HCT116 (cell line): ENCODE results near the gene ANKRD33. TPM values are rescaled to one million over a fixed set of nuclear protein-coding genes. Genes with fewer than 3 reads are reported as not detected.

Experiments
- ATAC-seq: fragments of 200-7000 bp; cut with Tn5 transposase; 2 replicates; pipeline ENCODE4 v1.9.1; 2020; ENCODE audit warnings: mild to moderate bottlenecking, moderate library complexity
- BruUV-seq: library from RNA; stranded (reverse); fragments of 400-500 nt; replicated peaks from 2 replicates; lab custom pipeline; 2021; lab: Mats Ljungman, UMichigan
- CTCF ChIA-PET: fragments of 300-600 bp; sonication (Branson Sonifier 250); formaldehyde crosslinking; loops from one replicate; lab custom pipeline; 2021; ENCODE audit warnings: antibody characterized with exemption; lab: Charles Lee
- POLR2A ChIA-PET: fragments of 300-600, 350-600 bp; sonication (Branson Sonifier 250); formaldehyde crosslinking; loops from one replicate; lab custom pipeline; 2021; ENCODE audit warnings: antibody characterized with exemption; lab: Charles Lee
- RAD21 ChIA-PET, 2 experiments: fragments of 300-600 bp; sonication (Branson Sonifier 250); formaldehyde crosslinking; loops; one replicate each; lab custom pipeline; 2023; ENCODE audit warnings: low total read pairs in 2 of 2; ENCODE audit not compliant: uncharacterized antibody in 2 of 2, unreplicated experiment in 2 of 2, low non-redundant PET in 1 of 2; lab: Charles Lee
- DNase-seq: peaks from one replicate; pipeline ENCODE4 v3.0.0-alpha.2; 2010; ENCODE audit warnings: low read depth, low spot score
- H2AFZ ChIP-seq: fragments of 200-600 bp; shearing (Covaris generic), sonication (generic); 2 replicates; pipeline ENCODE4 v1.6.1; 2017; ENCODE audit warnings: low read depth, mixed run types, mixed read lengths, antibody characterized with exemption, low read length; ENCODE audit not compliant: poor library complexity, severe bottlenecking
- H3K27ac ChIP-seq: 2 replicates; pipeline ENCODE4 v1.5.1; 2012; ENCODE audit warnings: low read depth, low read length
- H3K27me3 ChIP-seq: fragments of 200-600 bp; sonication (generic); 2 replicates; pipeline ENCODE4 v1.6.1; 2016; ENCODE audit warnings: mixed run types, low read length, mixed read lengths; ENCODE audit not compliant: insufficient read depth
- H3K36me3 ChIP-seq, 2 experiments: fragments of 200-500 bp in 1 of 2; fragments of 200-600 bp in 1 of 2; sonication (Bioruptor generic) in 1 of 2; sonication (generic) in 1 of 2; 2 replicates each; pipeline versions ENCODE4 v1.5.1 to v1.6.1; 2014 to 2016; ENCODE audit warnings: low read length in 2 of 2, inconsistent platforms in 1 of 2, mixed read lengths in 1 of 2, mixed run types in 1 of 2; ENCODE audit not compliant: insufficient read depth in 2 of 2, control insufficient read depth in 1 of 2
- H3K4me1 ChIP-seq, 2 experiments: fragments of 200-600 bp in 1 of 2; sonication (generic) in 1 of 2; 2 replicates each; pipeline versions ENCODE4 v1.5.1 to v1.6.1; 2012 to 2017; ENCODE audit warnings: low read length in 2 of 2, inconsistent platforms in 1 of 2, mild to moderate bottlenecking in 1 of 2, mixed read lengths in 1 of 2, mixed run types in 1 of 2, moderate library complexity in 1 of 2; ENCODE audit not compliant: insufficient read depth in 2 of 2, control insufficient read depth in 1 of 2
- H3K4me2 ChIP-seq: fragments of 200-600 bp; sonication (generic); 2 replicates; pipeline ENCODE4 v1.6.1; 2017; ENCODE audit warnings: mixed run types, low read length, mixed read lengths
- H3K4me3 ChIP-seq, 2 experiments: fragments of 200-600 bp in 1 of 2; sonication (generic) in 1 of 2; replicated peaks in 1 of 2; 2 replicates each; pipeline ENCODE4 v1.5.1; 2011 to 2016; ENCODE audit warnings: low read length in 2 of 2, control low read depth in 1 of 2, low read depth in 1 of 2, mild to moderate bottlenecking in 1 of 2, mixed read lengths in 1 of 2, mixed run types in 1 of 2
- H3K79me2 ChIP-seq: fragments of 200-600 bp; sonication (generic); 2 replicates; pipeline ENCODE4 v1.6.1; 2017; ENCODE audit warnings: mild to moderate bottlenecking, mixed run types, low read length, moderate library complexity, mixed read lengths; ENCODE audit not compliant: insufficient read depth
- H3K9ac ChIP-seq: fragments of 200-600 bp; sonication (generic); 2 replicates; pipeline ENCODE4 v1.6.1; 2016; ENCODE audit warnings: low read length, mixed read lengths
- H3K9me2 ChIP-seq: fragments of 200-600 bp; sonication (generic), shearing (Covaris generic); 2 replicates; pipeline ENCODE4 v1.6.1; 2017; ENCODE audit warnings: mixed run types, mild to moderate bottlenecking, moderate library complexity; ENCODE audit not compliant: insufficient read depth
- H3K9me3 ChIP-seq, 2 experiments: fragments of 200-500 bp in 1 of 2; fragments of 200-600 bp in 1 of 2; sonication (Bioruptor generic) in 1 of 2; sonication (generic) in 1 of 2; 2 replicates each; pipeline ENCODE4 v1.6.1; 2014 to 2017; ENCODE audit warnings: low read length in 2 of 2, mixed read lengths in 2 of 2, inconsistent platforms in 1 of 2, low read depth in 1 of 2, mild to moderate bottlenecking in 1 of 2, mixed run types in 1 of 2, moderate library complexity in 1 of 2; ENCODE audit not compliant: control insufficient read depth in 1 of 2, insufficient read depth in 1 of 2
- H4K20me1 ChIP-seq: fragments of 200-600 bp; sonication (generic), shearing (Covaris generic); 2 replicates; pipeline ENCODE4 v1.6.1; 2017; ENCODE audit warnings: mixed run types, mild to moderate bottlenecking, moderate library complexity; ENCODE audit not compliant: insufficient read depth
- CEBPB ChIP-seq: IDR thresholded peaks from 2 replicates; pipeline ENCODE4 v1.6.1; 2012; ENCODE audit warnings: low read depth
- EGR1 ChIP-seq: IDR thresholded peaks from 2 replicates; pipeline ENCODE4 v1.6.1; 2012; ENCODE audit warnings: low read depth
- ELF1 ChIP-seq: IDR thresholded peaks from 2 replicates; pipeline ENCODE4 v1.6.1; 2012; ENCODE audit warnings: low read depth, borderline replicate concordance
- EZH2 ChIP-seq: fragments of 200-600 bp; sonication (generic); IDR thresholded peaks from 2 replicates; pipeline ENCODE4 v1.6.1; 2017; ENCODE audit warnings: antibody characterized with exemption, mixed run types
- EZH2phosphoT487 ChIP-seq: fragments of 200-600 bp; IDR thresholded peaks from 2 replicates; pipeline ENCODE4 v1.6.1; 2018; ENCODE audit warnings: antibody characterized with exemption, borderline replicate concordance
- FOSL1 ChIP-seq: IDR thresholded peaks from 2 replicates; pipeline ENCODE4 v1.6.1; 2012; ENCODE audit warnings: low read depth
- JUND ChIP-seq: IDR thresholded peaks from 2 replicates; pipeline ENCODE4 v1.6.1; 2012
- POLR2A ChIP-seq: IDR thresholded peaks from 2 replicates; pipeline ENCODE4 v1.7.0; 2011; ENCODE audit warnings: borderline replicate concordance; ENCODE audit not compliant: insufficient read depth, insufficient read length; ENCODE audit errors: extremely low read depth
- POLR2AphosphoS5 ChIP-seq: IDR thresholded peaks from 2 replicates; pipeline ENCODE4 v1.6.1; 2011; ENCODE audit warnings: mild to moderate bottlenecking, low read depth, low read length, moderate library complexity
- RAD21 ChIP-seq: IDR thresholded peaks from 2 replicates; pipeline ENCODE4 v1.6.1; 2012; ENCODE audit warnings: low read depth, mild to moderate bottlenecking
- SIN3A ChIP-seq: IDR thresholded peaks from 2 replicates; pipeline ENCODE4 v1.6.1; 2012; ENCODE audit warnings: low read depth
- SP1 ChIP-seq: IDR thresholded peaks from 2 replicates; pipeline ENCODE4 v1.6.1; 2012; ENCODE audit warnings: low read depth
- TCF7L2 ChIP-seq: IDR thresholded peaks from 2 replicates; pipeline ENCODE4 v1.7.0; 2011; ENCODE audit warnings: borderline replicate concordance, inconsistent platforms; ENCODE audit not compliant: insufficient read depth, insufficient read length; ENCODE audit errors: extremely low read depth
- YY1 ChIP-seq: IDR thresholded peaks from 2 replicates; pipeline ENCODE4 v1.6.1; 2011; ENCODE audit warnings: low read length, low read depth, moderate library complexity, mild to moderate bottlenecking; ENCODE audit not compliant: insufficient replicate concordance; ENCODE audit errors: extremely low read depth
- ZFX ChIP-seq: fragments of 450-650 bp; IDR thresholded peaks from 2 replicates; pipeline ENCODE4 v1.6.1; 2017
- ZNF274 ChIP-seq: fragments of 200-500 bp; sonication (Bioruptor generic); IDR thresholded peaks from 2 replicates; pipeline ENCODE4 v1.6.1; 2014; ENCODE audit warnings: mild to moderate bottlenecking, low read depth, low read length, inconsistent platforms
- intact Hi-C: fragments of 100-400 bp; cut with micrococcal nuclease; formaldehyde crosslinking; loops from 2 replicates; pipeline ENCODE4 v1.10.0; 2022
- total RNA-seq: library from RNA; stranded (reverse); gene quantifications from one replicate; pipeline ENCODE4 v1.2.1, GENCODE V29; 2021; ENCODE audit not compliant: unreplicated experiment
- TF ChIP-seq, protein P1 (sequence below): IDR thresholded peaks from 2 replicates; pipeline ENCODE4 v1.6.1; 2012
- TF ChIP-seq, protein P2 (sequence below), 3 experiments: fragments of 200-600 bp in 1 of 3; sonication (generic) in 1 of 3; IDR thresholded peaks in 2 of 3; conservative IDR thresholded peaks in 1 of 3; 2 replicates each; pipeline ENCODE4 v1.5.1; 2012 to 2017; ENCODE audit warnings: low read depth in 2 of 3, low read length in 2 of 3, antibody characterized with exemption in 1 of 3, borderline replicate concordance in 1 of 3, control low read depth in 1 of 3, mild to moderate bottlenecking in 1 of 3, mixed read lengths in 1 of 3, mixed run types in 1 of 3, moderate library complexity in 1 of 3; ENCODE audit not compliant: insufficient read depth in 1 of 3
- TF ChIP-seq, protein P3 (sequence below): IDR thresholded peaks from 2 replicates; pipeline ENCODE4 v1.6.1; 2012
- TF ChIP-seq, protein P4 (sequence below): IDR thresholded peaks from 2 replicates; pipeline ENCODE4 v1.6.1; 2011; ENCODE audit warnings: mild to moderate bottlenecking, low read length, moderate library complexity; ENCODE audit not compliant: insufficient replicate concordance; ENCODE audit errors: extremely low read depth

The ANKRD33 gene
- total RNA-seq, 1 experiment from 2014 or later: not detected

DNA sequence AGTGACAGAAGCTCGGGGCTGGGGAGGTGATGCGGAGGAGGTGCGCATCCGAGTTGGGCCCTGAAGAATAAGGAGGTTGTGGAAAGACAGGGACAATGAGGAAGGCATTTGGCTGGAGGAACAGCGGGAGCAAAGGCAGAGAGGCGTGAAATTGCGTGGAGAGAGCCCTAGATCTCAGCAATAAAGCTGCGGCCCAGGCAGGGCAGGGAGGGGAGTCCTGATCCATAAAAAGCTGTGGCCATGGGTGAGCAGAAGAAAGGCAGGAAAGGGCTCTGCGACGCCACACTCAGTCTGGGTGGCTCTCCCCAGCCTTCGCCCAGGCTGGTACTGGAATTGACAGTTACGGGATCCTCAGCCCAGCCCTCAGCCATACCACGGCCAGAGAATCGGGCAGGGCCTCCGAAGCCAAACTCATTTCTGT lies 41.6 kb upstream of the ANKRD33 start:
- Histone ChIP-seq H3K4me1 (peaks cover 0 to 4% of the 10 kb centered on the region in 2 experiments; a peak in 2 of 4 replicates), H3K27me3 (peaks cover 2% of the 10 kb centered on the region; the same call in 1 of the 2 replicates), H4K20me1 (no peaks in the 10 kb centered on the region), H3K36me3 (no peaks in the 10 kb centered on the region), H3K79me2 (no peaks in the 10 kb centered on the region), H3K27ac (no peak overlapping the region), H3K9me2 (no peaks in the 10 kb centered on the region), H3K9me3 (no peaks in the 10 kb centered on the region), H2AFZ (no peak overlapping the region), H3K9ac (no peak overlapping the region), H3K4me2 (no peak overlapping the region), H3K4me3 (no peak overlapping the region)
- TF ChIP-seq SIN3A (no peak), EGR1 (no peak), POLR2AphosphoS5 (no peak), YY1 (no peak), ZNF274 (no peak), FOSL1 (no peak), POLR2A (no peak), TCF7L2 (no peak), RAD21 (no peak), SP1 (no peak), EZH2phosphoT487 (no peak), EZH2 (no peak), ZFX (no peak), JUND (no peak), ELF1 (no peak), CEBPB (no peak)
- TF ChIP-seq, protein P1, sequence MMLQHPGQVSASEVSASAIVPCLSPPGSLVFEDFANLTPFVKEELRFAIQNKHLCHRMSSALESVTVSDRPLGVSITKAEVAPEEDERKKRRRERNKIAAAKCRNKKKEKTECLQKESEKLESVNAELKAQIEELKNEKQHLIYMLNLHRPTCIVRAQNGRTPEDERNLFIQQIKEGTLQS: no peak
- TF ChIP-seq, protein P2, sequence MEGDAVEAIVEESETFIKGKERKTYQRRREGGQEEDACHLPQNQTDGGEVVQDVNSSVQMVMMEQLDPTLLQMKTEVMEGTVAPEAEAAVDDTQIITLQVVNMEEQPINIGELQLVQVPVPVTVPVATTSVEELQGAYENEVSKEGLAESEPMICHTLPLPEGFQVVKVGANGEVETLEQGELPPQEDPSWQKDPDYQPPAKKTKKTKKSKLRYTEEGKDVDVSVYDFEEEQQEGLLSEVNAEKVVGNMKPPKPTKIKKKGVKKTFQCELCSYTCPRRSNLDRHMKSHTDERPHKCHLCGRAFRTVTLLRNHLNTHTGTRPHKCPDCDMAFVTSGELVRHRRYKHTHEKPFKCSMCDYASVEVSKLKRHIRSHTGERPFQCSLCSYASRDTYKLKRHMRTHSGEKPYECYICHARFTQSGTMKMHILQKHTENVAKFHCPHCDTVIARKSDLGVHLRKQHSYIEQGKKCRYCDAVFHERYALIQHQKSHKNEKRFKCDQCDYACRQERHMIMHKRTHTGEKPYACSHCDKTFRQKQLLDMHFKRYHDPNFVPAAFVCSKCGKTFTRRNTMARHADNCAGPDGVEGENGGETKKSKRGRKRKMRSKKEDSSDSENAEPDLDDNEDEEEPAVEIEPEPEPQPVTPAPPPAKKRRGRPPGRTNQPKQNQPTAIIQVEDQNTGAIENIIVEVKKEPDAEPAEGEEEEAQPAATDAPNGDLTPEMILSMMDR (IDR thresholded peaks at IDR 0.05 in 2 of 3, conservative IDR thresholded peaks at IDR 0.05 in 1 of 3; ENCODE audit: borderline replicate concordance in 1 of 3, insufficient read depth in 1 of 3, low read depth in 2 of 3, low read length in 2 of 3): no peak
- TF ChIP-seq, protein P3, sequence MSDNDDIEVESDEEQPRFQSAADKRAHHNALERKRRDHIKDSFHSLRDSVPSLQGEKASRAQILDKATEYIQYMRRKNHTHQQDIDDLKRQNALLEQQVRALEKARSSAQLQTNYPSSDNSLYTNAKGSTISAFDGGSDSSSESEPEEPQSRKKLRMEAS: no peak
- TF ChIP-seq, protein P4, sequence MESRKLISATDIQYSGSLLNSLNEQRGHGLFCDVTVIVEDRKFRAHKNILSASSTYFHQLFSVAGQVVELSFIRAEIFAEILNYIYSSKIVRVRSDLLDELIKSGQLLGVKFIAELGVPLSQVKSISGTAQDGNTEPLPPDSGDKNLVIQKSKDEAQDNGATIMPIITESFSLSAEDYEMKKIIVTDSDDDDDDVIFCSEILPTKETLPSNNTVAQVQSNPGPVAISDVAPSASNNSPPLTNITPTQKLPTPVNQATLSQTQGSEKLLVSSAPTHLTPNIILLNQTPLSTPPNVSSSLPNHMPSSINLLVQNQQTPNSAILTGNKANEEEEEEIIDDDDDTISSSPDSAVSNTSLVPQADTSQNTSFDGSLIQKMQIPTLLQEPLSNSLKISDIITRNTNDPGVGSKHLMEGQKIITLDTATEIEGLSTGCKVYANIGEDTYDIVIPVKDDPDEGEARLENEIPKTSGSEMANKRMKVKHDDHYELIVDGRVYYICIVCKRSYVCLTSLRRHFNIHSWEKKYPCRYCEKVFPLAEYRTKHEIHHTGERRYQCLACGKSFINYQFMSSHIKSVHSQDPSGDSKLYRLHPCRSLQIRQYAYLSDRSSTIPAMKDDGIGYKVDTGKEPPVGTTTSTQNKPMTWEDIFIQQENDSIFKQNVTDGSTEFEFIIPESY: no peak
- ChIA-PET POLR2A (interaction anchor here (0.6 kb wide), 1 partner anchor 8 kb away, joined by 3 read pairs; no protein-coding TSS in a partner anchor), RAD21 (no interaction called here), CTCF (no interaction called here)
- BruUV-seq: no TSS peak
- ATAC-seq: no peak
- no peak for DNase-seq
- intact Hi-C loops: no loop called here
